DND-41 (cell line): ENCODE measurements around the gene HMX1.

Source experiments
- CTCF ChIP-seq: IDR thresholded peaks from 2 replicates; pipeline ENCODE4 v1.5.1; 2012; ENCODE audit warnings: borderline replicate concordance, low read length, moderate library complexity, mild to moderate bottlenecking; ENCODE audit not compliant: poor library complexity, severe bottlenecking; ENCODE audit errors: extremely low read depth
- EZH2 ChIP-seq: IDR thresholded peaks from 3 replicates; pipeline ENCODE4 v1.6.1; 2012; ENCODE audit warnings: borderline replicate concordance, low read depth, mild to moderate bottlenecking, moderate library complexity, low read length, inconsistent platforms; ENCODE audit not compliant: severe bottlenecking

GRCh38 chr4:8868321-8869001 lies 3.2 kb downstream of the HMX1 start:
- TF ChIP-seq CTCF, result no peak
- no peak for TF ChIP-seq EZH2
